HG03354 (cell line): ENCODE data around the gene KIAA1217.

Source experiments
- ATAC-seq: cut with Tn5 transposase; IDR thresholded peaks from one replicate; pipeline ENCODE4 v1.9.1; 2021; ENCODE audit warnings: mild to moderate bottlenecking; ENCODE audit not compliant: unreplicated experiment, poor library complexity, severe bottlenecking

The KIAA1217 gene

GRCh38 chr10:24554036-24554435 lies 345.1 kb downstream of the KIAA1217 start:
- ATAC-seq = no peak

- ATAC-seq = no peak
Observed at GRCh38 chr10:24556126-24556749, 347.3 kb downstream of the KIAA1217 start.

GRCh38 chr10:24556750-24557742 lies 348.1 kb downstream of the KIAA1217 start:
- ATAC-seq = no peak

GRCh38 chr10:24561453-24561852 lies 352.5 kb downstream of the KIAA1217 start:
- ATAC-seq = no peak

GRCh38 chr10:24568042-24568441 lies 359.1 kb downstream of the KIAA1217 start:
- ATAC-seq = no peak

- ATAC-seq = no peak
Observed at GRCh38 chr10:24569330-24569796, 360.4 kb downstream of the KIAA1217 start.

- no peak for ATAC-seq
Observed at GRCh38 chr10:24569828-24570657, 361.1 kb downstream of the KIAA1217 start.

GRCh38 chr10:24570658-24571426 lies 361.9 kb downstream of the KIAA1217 start:
- no peak for ATAC-seq

GRCh38 chr10:24571870-24572450 lies 363.0 kb downstream of the KIAA1217 start:
- no peak for ATAC-seq

- ATAC-seq = no peak
Observed at GRCh38 chr10:24574161-24574560, 365.2 kb downstream of the KIAA1217 start.

- no peak for ATAC-seq
Observed at GRCh38 chr10:24574578-24575155, 365.7 kb downstream of the KIAA1217 start.

- no peak for ATAC-seq
Observed at GRCh38 chr10:24575481-24576002, 366.6 kb downstream of the KIAA1217 start.

- no peak for ATAC-seq
Observed at GRCh38 chr10:24579448-24579847, 370.5 kb downstream of the KIAA1217 start.

GRCh38 chr10:24579906-24580305 lies 371.0 kb downstream of the KIAA1217 start:
- no peak for ATAC-seq

- ATAC-seq = no peak
Observed at GRCh38 chr10:24589265-24589664, 380.3 kb downstream of the KIAA1217 start.

GRCh38 chr10:24590697-24591457 lies 381.9 kb downstream of the KIAA1217 start:
- ATAC-seq = no peak

- no peak for ATAC-seq
Observed at GRCh38 chr10:24596217-24596930, 387.4 kb downstream of the KIAA1217 start.
